ENCODE data around the gene NFE2L3. TPM values are rescaled to one million over a fixed set of nuclear protein-coding genes. Genes with fewer than 3 reads are reported as not detected.
A peak's percentile ranks its signal among the peaks of the same experiment; 100 is the strongest.

Gene NFE2L3
- total and polyA plus RNA-seq, 9 of the 15 experiments (the other 6 are each of a cell fraction or from before 2014, with no cell fraction given), result 2.9 to 16.9 (median 12.4) TPM

GRCh38 chr7:26188206-26188956 is 36.4 kb downstream of the NFE2L3 start (continued):
- TF ChIP-seq, protein P1, sequence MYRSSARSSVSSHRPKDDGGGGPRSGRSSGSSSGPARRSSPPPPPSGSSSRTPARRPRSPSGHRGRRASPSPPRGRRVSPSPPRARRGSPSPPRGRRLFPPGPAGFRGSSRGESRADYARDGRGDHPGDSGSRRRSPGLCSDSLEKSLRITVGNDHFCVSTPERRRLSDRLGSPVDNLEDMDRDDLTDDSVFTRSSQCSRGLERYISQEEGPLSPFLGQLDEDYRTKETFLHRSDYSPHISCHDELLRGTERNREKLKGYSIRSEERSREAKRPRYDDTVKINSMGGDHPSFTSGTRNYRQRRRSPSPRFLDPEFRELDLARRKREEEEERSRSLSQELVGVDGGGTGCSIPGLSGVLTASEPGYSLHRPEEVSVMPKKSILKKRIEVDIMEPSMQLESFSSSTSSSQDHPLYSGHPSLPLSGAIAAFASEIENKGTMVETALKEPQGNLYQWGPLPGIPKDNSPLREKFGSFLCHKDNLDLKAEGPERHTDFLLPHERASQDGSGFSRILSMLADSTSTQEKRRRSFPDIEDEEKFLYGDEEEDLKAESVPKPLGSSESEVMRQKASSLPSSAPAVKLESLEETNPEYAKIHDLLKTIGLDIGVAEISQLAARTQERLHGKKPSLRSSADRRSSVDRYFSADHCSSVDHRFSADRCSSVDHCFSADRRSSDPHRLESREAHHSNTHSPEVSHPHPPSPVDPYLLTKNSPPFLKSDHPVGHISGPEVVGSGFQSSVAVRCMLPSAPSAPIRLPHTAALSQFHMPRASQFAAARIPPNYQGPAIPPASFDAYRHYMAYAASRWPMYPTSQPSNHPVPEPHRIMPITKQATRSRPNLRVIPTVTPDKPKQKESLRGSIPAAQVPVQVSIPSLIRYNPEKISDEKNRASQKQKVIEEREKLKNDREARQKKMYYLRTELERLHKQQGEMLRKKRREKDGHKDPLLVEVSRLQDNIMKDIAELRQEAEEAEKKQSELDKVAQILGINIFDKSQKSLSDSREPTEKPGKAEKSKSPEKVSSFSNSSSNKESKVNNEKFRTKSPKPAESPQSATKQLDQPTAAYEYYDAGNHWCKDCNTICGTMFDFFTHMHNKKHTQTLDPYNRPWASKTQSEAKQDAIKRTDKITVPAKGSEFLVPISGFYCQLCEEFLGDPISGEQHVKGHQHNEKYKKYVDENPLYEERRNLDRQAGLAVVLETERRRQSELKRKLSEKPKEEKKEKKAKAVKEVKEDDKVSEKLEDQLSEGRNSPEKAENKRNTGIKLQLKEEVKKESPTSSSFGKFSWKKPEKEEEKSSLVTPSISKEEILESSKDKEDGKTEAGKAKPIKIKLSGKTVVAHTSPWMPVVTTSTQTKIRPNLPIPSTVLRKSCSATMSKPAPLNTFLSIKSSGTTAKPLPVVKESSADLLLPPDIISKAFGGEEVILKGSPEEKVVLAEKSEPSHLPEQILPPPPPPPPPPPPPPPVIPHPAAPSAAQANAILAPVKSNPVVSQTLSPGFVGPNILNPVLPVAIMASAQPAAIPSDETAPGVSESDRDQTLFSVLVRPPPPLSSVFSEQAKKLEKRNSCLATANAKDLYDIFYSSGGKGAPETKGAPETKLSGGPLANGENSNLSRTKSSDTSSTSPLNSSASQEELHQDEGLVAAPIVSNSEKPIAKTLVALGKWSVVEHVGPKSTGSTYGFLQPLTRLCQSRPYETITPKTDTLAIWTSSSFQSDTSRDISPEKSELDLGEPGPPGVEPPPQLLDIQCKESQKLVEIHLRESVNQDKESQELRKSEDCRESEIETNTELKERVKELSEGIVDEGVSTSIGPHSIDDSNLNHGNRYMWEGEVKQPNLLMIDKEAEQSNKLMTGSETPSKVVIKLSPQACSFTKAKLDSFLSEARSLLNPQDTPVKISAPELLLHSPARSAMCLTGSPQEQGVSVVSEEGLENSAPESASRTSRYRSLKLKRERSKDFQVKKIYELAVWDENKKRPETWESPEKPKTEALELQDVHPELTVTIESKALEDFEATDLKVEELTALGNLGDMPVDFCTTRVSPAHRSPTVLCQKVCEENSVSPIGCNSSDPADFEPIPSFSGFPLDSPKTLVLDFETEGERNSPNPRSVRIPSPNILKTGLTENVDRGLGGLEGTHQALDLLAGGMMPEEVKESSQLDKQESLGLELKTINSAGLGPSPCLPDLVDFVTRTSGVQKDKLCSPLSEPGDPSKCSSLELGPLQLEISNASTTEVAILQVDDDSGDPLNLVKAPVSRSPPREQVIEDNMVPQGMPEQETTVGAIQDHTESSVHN (IDR thresholded peaks at IDR 0.05; ENCODE audit: borderline replicate concordance in 1 of 2, low read depth in 1 of 2), result no peak
- TF ChIP-seq ILF3 (IDR thresholded peaks at IDR 0.05; ENCODE audit: borderline replicate concordance) (peak; percentile 95; the same call in 1 of the 2 replicates), MXI1 (IDR thresholded peaks at IDR 0.05; ENCODE audit: low read depth, low read length) (0 out of 2 replicates have a peak, but pooled peaks have one; percentile 10), ZBTB17 (CRISPR knock-in tag; IDR thresholded peaks at IDR 0.05) (peak; percentile 31; the same call in 1 of the 2 replicates), EP400 (IDR thresholded peaks at IDR 0.05) (peak; percentile 12; the same call in 1 of the 2 replicates), POLR2G (IDR thresholded peaks at IDR 0.05; ENCODE audit: low read depth, low read length) (peak; percentile 56), ZNF253 (CRISPR knock-in tag; conservative IDR thresholded peaks at IDR 0.05) (peak; percentile 12), PKNOX1 (IDR thresholded peaks at IDR 0.05) (no peak), HOXB6 (CRISPR knock-in tag; IDR thresholded peaks at IDR 0.05; ENCODE audit: borderline replicate concordance) (no peak), ESRRA (IDR thresholded peaks at IDR 0.05; ENCODE audit: borderline replicate concordance, low read depth) (no peak), ZNF561 (CRISPR knock-in tag; conservative IDR thresholded peaks at IDR 0.05) (no peak; the same call in 1 of the 2 replicates), OTX1 (CRISPR knock-in tag; IDR thresholded peaks at IDR 0.05) (no peak), ZNF507 (tag; conservative IDR thresholded peaks at IDR 0.05) (no peak)
- TF ChIP-seq, protein P2, sequence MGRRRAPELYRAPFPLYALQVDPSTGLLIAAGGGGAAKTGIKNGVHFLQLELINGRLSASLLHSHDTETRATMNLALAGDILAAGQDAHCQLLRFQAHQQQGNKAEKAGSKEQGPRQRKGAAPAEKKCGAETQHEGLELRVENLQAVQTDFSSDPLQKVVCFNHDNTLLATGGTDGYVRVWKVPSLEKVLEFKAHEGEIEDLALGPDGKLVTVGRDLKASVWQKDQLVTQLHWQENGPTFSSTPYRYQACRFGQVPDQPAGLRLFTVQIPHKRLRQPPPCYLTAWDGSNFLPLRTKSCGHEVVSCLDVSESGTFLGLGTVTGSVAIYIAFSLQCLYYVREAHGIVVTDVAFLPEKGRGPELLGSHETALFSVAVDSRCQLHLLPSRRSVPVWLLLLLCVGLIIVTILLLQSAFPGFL (CRISPR knock-in tag; IDR thresholded peaks at IDR 0.05), result no peak
- TF ChIP-seq, protein P3, sequence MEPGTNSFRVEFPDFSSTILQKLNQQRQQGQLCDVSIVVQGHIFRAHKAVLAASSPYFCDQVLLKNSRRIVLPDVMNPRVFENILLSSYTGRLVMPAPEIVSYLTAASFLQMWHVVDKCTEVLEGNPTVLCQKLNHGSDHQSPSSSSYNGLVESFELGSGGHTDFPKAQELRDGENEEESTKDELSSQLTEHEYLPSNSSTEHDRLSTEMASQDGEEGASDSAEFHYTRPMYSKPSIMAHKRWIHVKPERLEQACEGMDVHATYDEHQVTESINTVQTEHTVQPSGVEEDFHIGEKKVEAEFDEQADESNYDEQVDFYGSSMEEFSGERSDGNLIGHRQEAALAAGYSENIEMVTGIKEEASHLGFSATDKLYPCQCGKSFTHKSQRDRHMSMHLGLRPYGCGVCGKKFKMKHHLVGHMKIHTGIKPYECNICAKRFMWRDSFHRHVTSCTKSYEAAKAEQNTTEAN (CRISPR knock-in tag; IDR thresholded peaks at IDR 0.05), result 0 out of 2 replicates have a peak, but pooled peaks have one; percentile 60
